ENCODE data around the gene ANAPC5.
A peak's percentile ranks its signal among the peaks of the same experiment; 100 is the strongest.
"Not testable (repeated sequence)": the region's sequence is repeated elsewhere in the genome, so short reads cannot be mapped to it uniquely, and the experiment has no call there.

Gene ANAPC5

GRCh38 chr12:121365416-121366062, 13.3 kb upstream of the ANAPC5 start:
- no peak for DNase-seq

GRCh38 chr12:121364683-121365121, 12.5 kb upstream of the ANAPC5 start:
- DNase-seq, result no peak

- DNase-seq, result no peak
Observed at GRCh38 chr12:121358073-121358472, 5.9 kb upstream of the ANAPC5 start.

- no peak for DNase-seq
Observed at GRCh38 chr12:121357331-121357730, 5.1 kb upstream of the ANAPC5 start.

- no peak for DNase-seq
Observed at GRCh38 chr12:121356657-121357056, 4.4 kb upstream of the ANAPC5 start.

GRCh38 chr12:121355818-121356217, 3.6 kb upstream of the ANAPC5 start:
- no peak for DNase-seq

GRCh38 chr12:121352682-121353018, 439 bp upstream of the ANAPC5 start:
- DNase-seq, result no peak

- DNase-seq, result no peak
Observed at GRCh38 chr12:121346747-121347146, 5.5 kb downstream of the ANAPC5 start.

GRCh38 chr12:121345151-121345815, 6.9 kb downstream of the ANAPC5 start:
- no peak for DNase-seq

- DNase-seq, result no peak
Observed at GRCh38 chr12:121344506-121344905, 7.7 kb downstream of the ANAPC5 start.

GRCh38 chr12:121337416-121337815, 14.8 kb downstream of the ANAPC5 start:
- DNase-seq, result no peak

GRCh38 chr12:121334513-121335343, 17.5 kb downstream of the ANAPC5 start:
- DNase-seq, result peak; percentile 22

GRCh38 chr12:121333747-121334146, 18.5 kb downstream of the ANAPC5 start:
- no peak for DNase-seq

GRCh38 chr12:121331248-121331647, 21.0 kb downstream of the ANAPC5 start:
- no peak for DNase-seq

- DNase-seq, result no peak
Observed at GRCh38 chr12:121330692-121331091, 21.5 kb downstream of the ANAPC5 start.

- no peak for DNase-seq
Observed at GRCh38 chr12:121330195-121330594, 22.0 kb downstream of the ANAPC5 start.

- DNase-seq, result no peak
Observed at GRCh38 chr12:121328620-121329019, 23.6 kb downstream of the ANAPC5 start.

- DNase-seq, result no peak
Observed at GRCh38 chr12:121326996-121327674, 25.1 kb downstream of the ANAPC5 start.

GRCh38 chr12:121325922-121326396, 26.3 kb downstream of the ANAPC5 start:
- no peak for DNase-seq

- no peak for DNase-seq
Observed at GRCh38 chr12:121323908-121324307, 28.3 kb downstream of the ANAPC5 start.

GRCh38 chr12:121318121-121318520, 34.1 kb downstream of the ANAPC5 start:
- DNase-seq, result no peak

GRCh38 chr12:121314431-121314830, 37.8 kb downstream of the ANAPC5 start:
- no peak for DNase-seq

GRCh38 chr12:121310231-121310630, 42.0 kb downstream of the ANAPC5 start:
- DNase-seq, result not testable (repeated sequence)
